Posterior cingulate gyrus (tissue), 11 donors: ENCODE results near the gene STRN.
"Not testable (repeated sequence)": the region's sequence is repeated elsewhere in the genome, so short reads cannot be mapped to it uniquely, and the experiment has no call there.

Experiments
- DNase-seq, 10 donors: peaks; one replicate each; pipeline versions ENCODE4 v3.0.0 to v3.0.0-alpha.2; 2020 to 2021; ENCODE audit warnings: mixed read lengths in 3 of 10
- intact Hi-C: fragments of 100-400 bp; cut with DNase I; formaldehyde crosslinking; loops from one replicate; pipeline ENCODE4 v1.15.1; 2023

The STRN gene

GRCh38 chr2:36966370-36967235 is at the start of gene STRN:
Gene STRN, minus strand, starts transcription at chr2:36966536. Its CDS starts 73 bp downstream, at chr2:36966463.
- intact Hi-C loops, result loop anchor here (5.0 kb wide), 1 partner anchor 64 kb away; no protein-coding TSS in a partner anchor
- peak; percentile 93 to 100 (median 94) for DNase-seq

- DNase-seq, result no peak
- intact Hi-C loops, result no loop called here
These were observed 46.9 kb upstream of the STRN start for GRCh38 chr2:37013315-37013641.

- intact Hi-C loops, result no loop called here
- no peak for DNase-seq
These were observed 44.8 kb upstream of the STRN start for GRCh38 chr2:37011130-37011529.

GRCh38 chr2:37005118-37005868 is 39.0 kb upstream of the STRN start:
- DNase-seq, result no peak
- intact Hi-C loops, result loop anchor here (2.0 kb wide), 1 partner anchor 224 kb away; no protein-coding TSS in a partner anchor

GRCh38 chr2:37000988-37001556 is 34.7 kb upstream of the STRN start:
- intact Hi-C loops, result no loop called here
- no peak for DNase-seq

GRCh38 chr2:37000318-37000717 is 34.0 kb upstream of the STRN start:
- intact Hi-C loops, result no loop called here
- DNase-seq, result no peak

GRCh38 chr2:36999416-36999815 is 33.1 kb upstream of the STRN start:
- DNase-seq, intact Hi-C loops: not testable (repeated sequence)

GRCh38 chr2:36993841-36994620 is 27.7 kb upstream of the STRN start:
- DNase-seq, result no peak
- intact Hi-C loops, result no loop called here

- DNase-seq, result no peak
- intact Hi-C loops, result no loop called here
These were observed 21.7 kb upstream of the STRN start for GRCh38 chr2:36988008-36988407.

- intact Hi-C loops, result no loop called here
- DNase-seq, result no peak
These were observed 16.1 kb upstream of the STRN start for GRCh38 chr2:36982467-36982866.

- no peak for DNase-seq
- intact Hi-C loops, result no loop called here
These were observed 15.6 kb upstream of the STRN start for GRCh38 chr2:36981911-36982310.

- intact Hi-C loops, DNase-seq: not testable (repeated sequence)
These were observed 12.7 kb upstream of the STRN start for GRCh38 chr2:36979007-36979406.

GRCh38 chr2:36976065-36976464 is 9.7 kb upstream of the STRN start:
- intact Hi-C loops, result no loop called here
- DNase-seq, result no peak

GRCh38 chr2:36975306-36975705 is 9.0 kb upstream of the STRN start:
- intact Hi-C loops, result no loop called here
- DNase-seq, result no peak

GRCh38 chr2:36973320-36973719 is 7.0 kb upstream of the STRN start:
- no peak for DNase-seq
- intact Hi-C loops, result no loop called here

GRCh38 chr2:36971990-36972389 is 5.7 kb upstream of the STRN start:
- intact Hi-C loops, result no loop called here
- DNase-seq, result no peak

- intact Hi-C loops, result loop anchor here (5.0 kb wide), 1 partner anchor 65 kb away; no protein-coding TSS in a partner anchor
- no peak for DNase-seq
These were observed 1.0 kb upstream of the STRN start for GRCh38 chr2:36967236-36967876.

- intact Hi-C loops, result loop anchor here (5.0 kb wide), 1 partner anchor 64 kb away; no protein-coding TSS in a partner anchor
- DNase-seq, result peak in 3 of 10 donors; percentile 9 to 84 (median 11)
These were observed 476 bp downstream of the STRN start for GRCh38 chr2:36965751-36966369.

- no peak for DNase-seq
- intact Hi-C loops, result loop anchor here (5.0 kb wide), 1 partner anchor 63 kb away; no protein-coding TSS in a partner anchor
These were observed 1.1 kb downstream of the STRN start for GRCh38 chr2:36965206-36965605.
